ENCODE measurements around the gene EMILIN1.

Gene EMILIN1

DNA sequence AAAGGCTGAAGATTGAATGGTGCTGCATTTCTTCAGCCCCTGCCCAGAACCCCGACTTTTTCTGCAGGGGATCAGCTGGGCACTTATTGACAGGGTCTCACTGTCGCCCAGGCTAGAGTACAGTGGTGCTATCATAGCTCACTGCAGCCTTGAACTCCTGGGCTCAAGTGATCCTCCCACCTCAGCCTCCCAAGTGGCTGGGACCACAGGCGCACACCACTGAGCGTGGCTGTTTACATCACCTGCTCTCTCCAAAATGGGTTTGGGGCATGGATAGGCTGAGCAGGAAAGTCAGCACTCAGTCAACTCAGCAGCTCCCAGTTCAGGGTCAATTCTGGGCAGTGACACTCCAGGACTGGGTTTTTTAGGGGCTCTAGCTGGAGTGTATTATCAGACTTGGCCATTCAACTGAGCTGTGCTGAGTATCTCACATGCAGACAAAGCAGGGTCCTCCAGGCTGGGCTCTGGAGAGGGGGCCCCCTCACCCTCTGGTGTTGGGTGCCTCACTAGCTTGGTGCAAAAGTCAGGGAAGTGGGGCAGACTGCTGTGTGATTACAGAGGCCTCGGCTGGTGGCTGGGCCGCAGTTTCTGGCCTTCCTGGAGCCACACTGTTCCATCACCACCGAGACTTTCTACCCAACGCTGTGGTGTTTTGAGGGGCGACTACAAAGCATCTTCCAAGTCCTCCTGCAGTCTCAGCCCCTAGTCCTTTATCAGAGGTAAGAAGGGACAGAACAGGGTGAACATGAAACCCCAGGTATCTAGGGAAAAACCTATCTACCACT, 49.7 kb downstream of the EMILIN1 start:
- DNase-seq = no peak

DNA sequence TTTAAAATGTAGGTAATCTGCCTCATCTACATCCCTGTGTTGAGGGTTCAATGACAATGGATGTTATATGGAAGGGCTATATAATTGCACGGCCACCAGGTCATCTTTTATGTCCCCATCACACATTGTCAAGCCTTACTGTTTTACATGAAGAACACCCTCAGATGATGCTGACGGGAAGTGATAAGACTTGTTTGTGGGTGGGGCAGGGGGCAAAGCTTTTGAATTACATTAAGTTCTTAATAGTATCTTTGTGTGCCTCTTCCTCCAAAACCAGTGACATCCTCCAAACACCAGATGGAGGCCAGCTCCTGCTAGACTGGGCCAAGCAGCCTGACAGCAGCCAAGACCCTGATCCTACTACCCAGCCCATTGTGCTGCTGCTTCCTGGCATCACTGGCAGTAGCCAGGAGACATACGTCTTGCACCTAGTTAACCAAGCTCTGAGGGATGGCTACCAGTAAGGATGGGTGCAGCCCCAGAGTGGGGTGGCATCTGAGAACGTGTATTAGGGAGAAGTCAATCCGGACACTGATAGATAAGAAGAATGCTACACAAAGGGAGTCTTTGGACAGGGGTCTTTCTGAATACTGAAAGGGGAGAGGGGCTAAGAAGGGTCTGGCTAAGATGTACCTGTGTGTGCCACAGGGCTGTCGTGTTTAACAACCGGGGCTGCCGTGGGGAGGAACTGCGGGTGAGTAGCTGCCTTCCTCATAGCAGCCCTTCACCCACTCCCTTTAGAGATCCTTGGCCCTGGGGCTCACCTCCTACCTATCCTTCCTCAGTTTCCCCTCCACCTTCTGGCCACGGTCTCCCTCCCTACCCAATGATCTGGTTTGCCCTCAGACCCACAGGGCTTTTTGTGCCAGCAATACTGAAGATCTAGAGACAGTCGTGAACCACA, 50.5 kb downstream of the EMILIN1 start:
- no peak for DNase-seq

DNA sequence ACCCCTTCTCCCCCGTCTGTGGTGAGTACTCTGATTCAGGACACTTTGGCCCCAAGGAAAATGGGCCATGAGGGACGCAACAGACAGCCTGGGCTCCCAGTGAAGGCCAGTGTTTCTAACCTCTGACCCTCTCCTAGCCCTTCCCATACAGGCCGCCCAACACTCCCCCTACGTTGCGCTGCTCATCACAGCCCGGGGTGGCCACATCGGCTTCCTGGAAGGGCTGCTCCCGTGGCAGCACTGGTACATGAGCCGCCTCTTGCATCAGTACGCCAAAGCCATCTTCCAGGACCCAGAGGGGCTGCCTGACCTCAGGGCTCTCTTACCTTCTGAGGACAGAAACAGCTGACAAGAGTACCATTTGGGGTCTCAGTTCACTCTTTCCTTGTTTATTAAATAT, 52.0 kb downstream of the EMILIN1 start:
- no peak for DNase-seq

DNA sequence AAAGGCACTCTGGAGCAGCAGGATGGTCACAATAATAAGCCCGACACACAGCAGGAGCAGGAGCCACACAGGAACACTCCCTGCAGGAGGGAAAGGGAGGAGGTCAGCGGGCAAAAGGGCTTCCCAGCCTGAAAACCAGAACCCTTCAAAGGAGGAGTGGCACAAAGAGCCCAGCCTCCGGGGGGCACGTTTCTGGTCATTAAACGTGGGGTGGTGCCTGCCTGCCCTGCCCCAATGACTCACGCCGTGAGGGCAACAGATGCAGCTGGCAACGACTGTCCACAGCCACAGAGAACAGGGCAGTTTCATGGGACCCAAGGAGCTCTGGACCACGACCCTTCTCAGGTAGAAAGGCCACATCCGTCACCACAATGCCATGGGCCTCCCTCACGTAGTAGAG, 53.0 kb downstream of the EMILIN1 start:
- DNase-seq = no peak

DNA sequence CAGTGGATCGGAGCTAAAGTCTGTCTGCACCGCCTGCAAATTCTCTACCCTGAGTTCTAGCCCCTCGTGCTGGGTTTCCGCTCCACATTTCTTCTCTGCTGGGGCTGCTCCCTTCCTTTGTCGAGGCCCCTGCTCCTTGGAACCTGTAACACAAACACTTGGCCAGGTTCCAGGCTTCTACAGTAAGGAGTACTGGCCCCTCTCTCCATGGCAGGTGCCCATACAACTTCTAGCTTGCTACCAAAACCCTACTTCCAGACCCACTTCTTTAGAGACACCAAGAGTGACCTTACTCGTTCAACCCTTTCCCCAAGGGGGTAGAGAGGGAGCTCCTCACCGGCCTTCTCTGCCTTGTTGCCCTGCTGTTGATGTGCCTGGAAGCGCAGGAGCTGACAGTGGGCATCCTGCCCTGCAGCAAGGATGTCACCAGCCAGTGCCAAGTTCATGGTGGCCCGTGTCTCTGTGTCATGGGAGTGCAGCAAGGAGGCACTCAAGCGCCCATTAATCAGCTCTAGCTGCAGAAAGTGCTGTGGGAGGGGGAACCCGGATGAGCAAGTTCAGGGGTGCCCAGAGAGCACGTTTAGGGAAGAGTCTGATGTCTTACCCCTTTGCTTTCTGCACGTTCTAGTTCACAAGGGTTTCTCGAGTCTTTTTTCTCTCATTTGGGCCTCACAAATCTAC, 54.9 kb downstream of the EMILIN1 start:
- DNase-seq = no peak

DNA sequence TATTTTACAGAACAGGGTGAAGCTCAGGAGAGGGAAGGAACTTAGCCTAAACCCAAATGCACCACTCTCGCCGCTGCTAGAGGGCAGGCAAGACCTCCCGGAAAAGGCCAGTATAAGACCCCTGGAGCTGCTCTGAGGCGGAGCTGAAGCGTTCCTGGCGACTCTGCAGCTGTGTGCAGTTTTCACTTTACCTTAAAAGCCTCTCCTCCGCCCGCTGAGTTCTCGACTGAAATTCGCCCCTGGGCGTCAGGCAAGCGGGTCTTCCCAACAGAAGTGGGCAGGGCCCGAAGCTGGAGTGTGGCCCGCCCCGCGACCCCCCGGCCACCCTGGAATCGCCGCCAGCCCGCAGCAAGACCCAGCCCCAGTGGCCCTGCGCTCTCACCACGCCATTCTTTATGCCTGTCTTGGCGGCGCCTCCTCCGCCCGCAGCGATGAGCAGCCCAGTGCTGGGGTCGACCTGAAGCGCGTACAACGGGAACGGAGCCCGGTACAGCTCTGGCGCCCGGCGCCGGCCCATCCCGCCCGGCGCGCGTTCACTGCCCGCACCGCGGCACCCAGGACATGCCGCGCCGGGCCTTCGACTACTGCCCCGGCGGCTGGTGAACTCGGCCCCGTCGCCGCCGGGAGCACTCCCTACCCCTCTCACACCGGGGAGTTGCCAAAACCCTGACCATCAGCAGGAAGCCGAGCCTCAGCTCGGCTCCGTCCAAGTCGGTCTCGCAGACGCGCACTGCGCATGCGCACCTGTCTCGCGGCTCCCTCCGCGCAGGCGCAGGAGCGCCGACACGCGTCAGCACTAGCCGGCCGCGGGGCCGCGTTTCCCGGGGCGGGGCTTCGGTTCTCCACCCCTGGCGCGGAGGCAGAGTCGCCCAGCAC, 55.7 kb downstream of the EMILIN1 start, which contains the start of gene PREB:
Gene PREB (minus strand): TSS at position 732 of the 876 bp plus-strand sequence. CDS start 215 bp downstream, at position 517.
- peak; percentile 99 for DNase-seq

DNA sequence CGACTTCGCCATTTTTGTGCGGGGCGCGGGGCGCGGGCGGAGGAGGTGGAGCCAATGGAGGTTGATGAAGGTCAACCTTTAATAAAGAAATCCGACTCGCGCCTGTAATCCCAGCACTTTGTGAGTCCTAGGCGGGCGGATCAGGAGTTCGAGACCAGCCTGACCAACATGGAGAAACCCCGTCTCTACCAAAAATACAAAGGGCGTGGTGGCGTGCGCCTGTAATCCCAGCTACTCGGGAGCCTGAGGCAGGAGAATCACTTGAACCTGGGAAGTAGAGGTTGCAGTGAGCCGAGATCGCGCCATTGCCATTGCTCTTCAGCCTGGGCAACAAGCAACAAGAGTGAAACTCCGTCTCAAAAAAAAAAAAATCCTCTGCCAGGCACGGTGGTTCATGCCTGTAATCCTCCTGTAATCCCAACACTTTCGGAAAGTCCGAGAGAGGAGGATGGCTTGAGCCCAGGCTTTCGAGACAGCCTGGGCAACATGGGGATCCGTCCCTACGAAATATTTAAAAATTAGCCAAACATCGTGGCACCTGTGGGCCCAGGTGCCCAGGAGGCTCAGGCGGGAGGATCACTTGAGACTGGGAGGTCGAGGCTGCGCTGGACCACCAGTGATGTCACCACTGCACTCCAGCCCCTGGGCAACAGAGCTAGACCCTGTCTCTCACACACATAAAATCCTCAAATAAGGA, 56.5 kb downstream of the EMILIN1 start:
- DNase-seq = no peak

DNA sequence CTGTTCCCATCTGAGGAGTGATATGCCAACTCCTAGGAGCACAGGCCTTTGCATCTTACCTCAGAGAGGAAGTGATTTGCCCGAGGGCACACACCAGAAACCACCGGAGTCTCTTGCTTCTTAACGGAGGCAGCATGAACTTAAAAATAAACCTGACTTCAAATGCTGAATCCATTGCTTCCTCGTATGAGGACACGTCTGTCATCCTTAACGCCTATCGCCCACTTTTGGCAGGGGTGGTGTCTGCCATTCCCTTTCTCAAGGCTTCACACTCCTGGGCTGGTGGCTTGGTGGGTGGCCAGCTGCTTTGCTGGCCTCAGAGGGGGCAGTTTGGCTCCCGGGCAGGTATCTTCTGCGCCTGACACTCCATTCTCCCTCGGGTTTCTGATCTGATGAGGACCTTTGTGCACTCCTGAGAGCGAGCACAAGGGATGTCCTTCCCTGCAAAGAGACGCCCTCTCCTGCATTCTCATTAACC, 57.1 kb downstream of the EMILIN1 start:
- no peak for DNase-seq

Measured in activated CD8-positive, alpha-beta memory T cell treated with anti-CD3 and anti-CD28 coated beads, Interleukin-2, amount 50 U/mL, for 4 hours (primary cell).